IPS DF 19.7 (cell line): ENCODE data around the gene PLD1.
"Not testable (repeated sequence)": the region's sequence is repeated elsewhere in the genome, so short reads cannot be mapped to it uniquely, and the experiment has no call there.

Source experiments
- DNase-seq: peaks from one replicate; pipeline ENCODE4 v3.0.0-alpha.2; 2013; ENCODE audit warnings: low read depth, low spot score

PLD1 gene

DNA sequence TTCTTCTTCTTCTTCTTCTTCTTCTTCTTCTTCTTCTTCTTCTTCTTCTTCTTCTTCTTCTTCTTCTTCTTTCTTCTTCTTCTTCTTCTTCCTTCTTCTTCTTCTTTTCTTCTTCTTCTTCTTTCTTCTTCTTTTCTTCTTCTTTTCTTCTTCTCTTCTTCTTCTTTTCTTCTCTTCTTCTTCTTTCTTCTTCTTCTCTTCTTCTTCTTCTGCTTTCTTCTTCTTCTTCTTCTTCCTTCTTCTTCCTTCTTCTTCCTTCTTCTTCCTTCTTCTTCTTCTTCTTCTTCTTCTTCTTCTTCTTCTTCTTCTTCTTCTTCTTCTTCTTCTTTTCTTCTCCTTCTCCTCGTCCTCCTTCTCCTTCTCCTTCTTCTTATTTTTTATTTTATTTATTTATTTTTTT, 247.8 kb downstream of the PLD1 start:
- not testable (repeated sequence) for DNase-seq

- no peak for DNase-seq
These were observed 248.5 kb downstream of the PLD1 start for GRCh38 chr3:171561596-171562323.

- no peak for DNase-seq
These were observed 250.7 kb downstream of the PLD1 start for GRCh38 chr3:171559586-171559985.

DNA sequence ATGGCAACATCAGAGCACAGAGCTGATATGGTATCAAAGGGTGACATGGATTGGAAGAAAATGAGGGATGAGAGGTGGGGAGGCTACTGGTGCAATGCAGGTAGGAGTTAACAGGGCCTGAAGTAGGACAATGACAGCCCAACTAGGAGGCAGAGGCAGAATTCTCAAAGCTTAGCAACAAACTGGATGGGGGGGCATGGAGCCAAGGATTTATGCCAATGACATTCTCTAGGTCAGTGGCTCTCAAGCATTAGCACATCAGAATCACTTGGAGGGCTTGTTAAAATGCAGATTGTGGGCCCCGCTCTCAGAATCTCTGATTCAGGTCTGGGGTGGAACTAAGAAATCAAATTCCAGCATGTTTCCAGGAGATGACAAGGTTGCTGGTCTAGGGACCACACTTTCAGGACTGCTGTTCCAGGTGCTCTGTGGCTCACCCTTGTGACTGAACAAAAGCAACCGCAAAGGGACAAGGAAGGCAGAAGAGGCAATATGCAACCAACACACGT, 252.0 kb downstream of the PLD1 start:
- DNase-seq = no peak

DNA sequence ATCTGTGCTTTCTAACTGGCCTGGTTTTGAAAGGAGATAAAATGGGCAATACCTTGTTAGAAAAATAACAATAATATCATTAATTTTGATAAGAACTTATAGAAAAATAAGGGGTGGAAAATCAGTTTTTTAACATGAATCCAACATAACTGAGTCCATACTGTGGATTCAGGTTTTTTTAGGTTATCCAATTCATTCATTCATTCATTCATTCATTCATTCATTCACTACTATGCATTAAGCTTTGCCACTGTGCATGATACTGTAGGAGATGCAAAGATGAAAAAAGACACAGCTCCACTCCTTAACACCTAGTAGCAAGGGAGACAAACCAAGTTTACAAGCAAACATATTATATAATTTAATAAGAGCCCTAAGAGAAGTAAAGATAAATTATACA, 253.1 kb downstream of the PLD1 start:
- no peak for DNase-seq

- no peak for DNase-seq
These were observed 253.6 kb downstream of the PLD1 start for GRCh38 chr3:171556574-171557145.

GRCh38 chr3:171556148-171556547, 254.1 kb downstream of the PLD1 start:
- no peak for DNase-seq

DNA sequence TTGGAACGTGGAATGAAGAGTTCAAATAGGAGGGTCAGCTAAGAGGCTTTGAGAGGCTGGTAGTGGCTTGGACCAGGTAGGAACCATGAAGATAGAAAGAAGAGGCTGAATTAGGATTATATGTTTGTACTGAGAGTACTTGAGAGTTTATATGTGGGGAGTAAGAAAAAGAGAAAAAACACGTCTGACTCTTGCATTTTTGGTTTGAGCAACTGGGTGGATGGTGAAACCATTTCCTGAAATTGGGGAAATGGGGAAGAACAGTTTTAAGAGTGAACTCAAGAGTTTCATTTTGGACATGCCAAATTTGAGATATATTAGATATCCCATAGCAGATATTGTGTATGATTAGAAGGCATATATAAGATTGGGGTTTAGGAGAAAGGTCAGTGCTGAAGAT, 257.2 kb downstream of the PLD1 start:
- no peak for DNase-seq

DNA sequence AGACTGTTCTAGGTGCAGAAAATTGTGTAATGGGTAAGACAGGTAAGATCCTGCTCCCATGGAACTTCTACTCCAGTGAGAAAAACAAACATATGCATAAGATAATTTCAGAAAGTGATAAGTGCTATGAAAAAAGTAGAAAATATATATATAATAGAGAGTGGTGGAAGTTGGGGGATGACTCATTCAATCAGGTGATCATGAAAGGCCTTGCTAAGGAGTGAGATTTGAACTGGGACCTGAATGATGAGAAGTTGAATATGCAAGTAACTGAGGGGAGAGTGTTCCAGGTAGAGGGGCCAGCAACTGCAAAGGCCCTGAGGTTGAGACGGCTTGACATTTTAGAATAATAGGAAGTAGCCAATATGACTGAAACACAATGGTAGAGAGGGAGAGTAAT, 257.8 kb downstream of the PLD1 start:
- no peak for DNase-seq

DNA sequence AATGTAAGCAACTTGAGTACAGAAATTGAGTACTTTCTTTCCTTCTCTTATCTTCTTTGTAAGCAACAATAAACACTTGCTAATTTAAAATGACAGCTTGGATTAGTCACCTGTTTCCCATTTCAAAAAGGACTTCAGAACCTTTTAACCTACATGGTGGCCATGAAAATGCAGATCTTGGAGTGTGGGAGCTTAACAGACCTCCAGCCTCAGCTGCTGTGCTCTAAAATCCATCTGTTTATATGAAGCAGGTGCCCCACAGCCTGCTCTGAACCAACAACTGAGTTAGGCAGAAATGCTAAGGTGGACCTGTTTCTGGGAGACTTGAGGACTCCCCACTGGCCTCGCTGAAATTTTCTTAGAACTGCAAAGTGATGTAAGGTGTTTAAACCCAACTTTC, 259.0 kb downstream of the PLD1 start:
- no peak for DNase-seq
